K562 (cell line): ENCODE data around the gene C1QTNF5. TPM values are rescaled to one million over a fixed set of nuclear protein-coding genes. Genes with fewer than 3 reads are reported as not detected.

Source experiments
- ATAC-seq: fragments of 200-7000 bp; cut with Tn5 transposase; 3 replicates; pipeline ENCODE4 v1.9.1; 2020; ENCODE audit warnings: moderate library complexity
- BruUV-seq: library from RNA; stranded (reverse); fragments of 400-500 nt; replicated peaks from 2 replicates; lab custom pipeline; 2021; lab: Mats Ljungman, UMichigan
- CTCF ChIA-PET: fragments of 300-600 bp; formaldehyde crosslinking; extraction: SDS; loops from one replicate; lab custom pipeline; 2021; ENCODE audit warnings: low intra/inter-chr PET ratio; lab: Yijun Ruan, JAX
- POLR2A ChIA-PET: fragments of 300-600, 350-650 bp; sonication (Branson Sonifier 250); formaldehyde crosslinking; extraction: SDS; loops from one replicate; lab custom pipeline; 2021; ENCODE audit warnings: antibody characterized with exemption, inconsistent platforms; lab: Yijun Ruan, JAX
- DNase-seq, 4 experiments: peaks; one replicate each; pipeline versions ENCODE4 v3.0.0 to v3.0.0-alpha.2; 2011 to 2018; ENCODE audit warnings: low spot score in 3 of 4, mixed read lengths in 3 of 4; ENCODE audit errors: extremely low read depth in 1 of 4
- FAIRE-seq: peaks from 2 replicates; lab custom pipeline; 2011; peaks lifted over from hg19 to GRCh38; lab: Jason Lieb, UNC
- H2AFZ ChIP-seq: 2 replicates; pipeline ENCODE4 v1.6.0; 2011; ENCODE audit warnings: low read depth, low read length, control low read depth, inconsistent platforms
- H3K27ac ChIP-seq: fragments of 200-600 bp; 3 replicates; pipeline ENCODE4 v1.8.0; 2011; ENCODE audit warnings: low read depth, mild to moderate bottlenecking, control low read depth, inconsistent platforms, low read length, moderate library complexity, mixed read lengths; ENCODE audit errors: extremely low read depth
- H3K27me3 ChIP-seq, 2 experiments: fragments of 300-600 bp in 1 of 2; 2 replicates in 1 of 2; 3 replicates in 1 of 2; pipeline versions ENCODE4 v1.6.0 to v1.8.0; 2011; ENCODE audit warnings: inconsistent platforms in 2 of 2, low read length in 2 of 2, mild to moderate bottlenecking in 1 of 2, mixed read lengths in 1 of 2, moderate library complexity in 1 of 2; ENCODE audit not compliant: control insufficient read depth in 2 of 2, insufficient read depth in 2 of 2
- H3K36me3 ChIP-seq: fragments of 300-600 bp; 3 replicates; pipeline ENCODE4 v1.8.0; 2011; ENCODE audit warnings: mild to moderate bottlenecking, low read length, inconsistent platforms; ENCODE audit not compliant: control insufficient read depth, insufficient read depth
- H3K4me1 ChIP-seq, 2 experiments: fragments of 200-600 bp in 1 of 2; replicated peaks in 1 of 2; 2 replicates in 1 of 2; 3 replicates in 1 of 2; pipeline versions ENCODE4 v1.5.1 to v1.8.0; 2011; ENCODE audit warnings: inconsistent platforms in 2 of 2, low read length in 2 of 2, mild to moderate bottlenecking in 1 of 2, mixed read lengths in 1 of 2, moderate library complexity in 1 of 2; ENCODE audit not compliant: control insufficient read depth in 2 of 2, insufficient read depth in 2 of 2
- H3K4me2 ChIP-seq: 2 replicates; pipeline ENCODE4 v1.6.1; 2011; ENCODE audit warnings: low read length, control low read depth, inconsistent platforms, mixed read lengths; ENCODE audit not compliant: insufficient read depth
- H3K4me3 ChIP-seq: fragments of 200-600 bp; sonication (generic), shearing (Covaris generic); 2 replicates; pipeline ENCODE4 v1.5.1; 2016; ENCODE audit warnings: control low read depth, inconsistent platforms
- H3K79me2 ChIP-seq: fragments of 200-600 bp; 3 replicates; pipeline ENCODE4 v1.8.0; 2011; ENCODE audit warnings: low read length, inconsistent platforms; ENCODE audit not compliant: control insufficient read depth, insufficient read depth
- H3K9ac ChIP-seq, 2 experiments: 2 replicates each; pipeline versions ENCODE4 v1.6.0 to v1.6.1; 2011; ENCODE audit warnings: low read depth in 2 of 2, low read length in 2 of 2, control low read depth in 1 of 2, inconsistent platforms in 1 of 2, mild to moderate bottlenecking in 1 of 2, mixed read lengths in 1 of 2; ENCODE audit not compliant: insufficient read depth in 1 of 2
- H3K9me1 ChIP-seq: one replicate; pipeline ENCODE4 v1.6.0; 2011; ENCODE audit warnings: inconsistent platforms, mild to moderate bottlenecking, low read length, moderate library complexity; ENCODE audit not compliant: control insufficient read depth, insufficient read depth
- H3K9me3 ChIP-seq: replicated peaks from 2 replicates; pipeline ENCODE4 v1.5.1; 2011; ENCODE audit warnings: low read depth, low read length, inconsistent platforms; ENCODE audit not compliant: control insufficient read depth, insufficient read depth
- H4K20me1 ChIP-seq: replicated peaks from 2 replicates; pipeline ENCODE4 v1.6.1; 2011; ENCODE audit warnings: low read length, inconsistent platforms, mixed read lengths; ENCODE audit not compliant: control insufficient read depth, insufficient read depth
- E2F8 ChIP-seq: fragments of 450-650 bp; IDR thresholded peaks from 2 replicates; pipeline ENCODE4 v1.7.1; 2018; ENCODE audit warnings: mild to moderate bottlenecking, low read depth; ENCODE audit not compliant: partially characterized antibody
- ESRRA ChIP-seq: fragments of 450-650 bp; IDR thresholded peaks from 2 replicates; pipeline ENCODE4 v1.6.1; 2014; ENCODE audit warnings: low read depth, mild to moderate bottlenecking, moderate library complexity, borderline replicate concordance
- FUS ChIP-seq: fragments of 200-400 bp; formaldehyde crosslinking; optimal IDR thresholded peaks from 2 replicates; pipeline ENCODE3; 2017; ENCODE audit warnings: low read depth, low read length
- GABPA ChIP-seq: fragments of 200-800 bp; sonication (Bioruptor generic); conservative IDR thresholded peaks from 2 replicates; pipeline ENCODE4 v1.6.1; 2016; ENCODE audit warnings: low read depth, missing genetic modification characterization, missing compliant biosample characterization
- IFI16 ChIP-seq: fragments of 250-450 bp; sonication (Bioruptor Pico); IDR thresholded peaks from 2 replicates; pipeline ENCODE4 v2.1.2; 2022; ENCODE audit warnings: mild to moderate bottlenecking, inconsistent platforms
- KAT2B ChIP-seq: IDR thresholded peaks from one replicate; pipeline ENCODE4 v1.6.1; 2012; ENCODE audit warnings: low read depth, mild to moderate bottlenecking, control low read depth, inconsistent platforms, low read length, moderate library complexity
- NR0B1 ChIP-seq: fragments of 450-650 bp; IDR thresholded peaks from one replicate; pipeline ENCODE4 v1.6.1; 2018; ENCODE audit warnings: mild to moderate bottlenecking, moderate library complexity; ENCODE audit not compliant: partially characterized antibody
- NR2C1 ChIP-seq, 2 experiments: fragments of 450-650 bp; IDR thresholded peaks; 2 replicates each; pipeline ENCODE4 v1.6.1; 2017; ENCODE audit warnings: mild to moderate bottlenecking in 2 of 2, antibody characterized with exemption in 1 of 2, inconsistent platforms in 1 of 2, missing compliant biosample characterization in 1 of 2, missing genetic modification characterization in 1 of 2
- NR2C2 ChIP-seq, 2 experiments: fragments of 200-800 bp in 1 of 2; sonication (Bioruptor generic) in 1 of 2; sonication (generic) in 1 of 2; formaldehyde crosslinking in 1 of 2; IDR thresholded peaks; 2 replicates each; pipeline versions ENCODE4 v1.6.1 to v1.8.0; 2016 to 2022; ENCODE audit warnings: mild to moderate bottlenecking in 1 of 2, missing compliant biosample characterization in 1 of 2, missing genetic modification characterization in 1 of 2, missing genetic modification reagents in 1 of 2
- PHF21A ChIP-seq: fragments of 450-650 bp; IDR thresholded peaks from 2 replicates; pipeline ENCODE4 v1.6.1; 2017; ENCODE audit warnings: low read depth, borderline replicate concordance
- TARDBP ChIP-seq: fragments of 450-650 bp; IDR thresholded peaks from 2 replicates; pipeline ENCODE4 v1.6.1; 2016
- TSHZ1 ChIP-seq: fragments of 250-450 bp; sonication (Bioruptor Pico); IDR thresholded peaks from 2 replicates; pipeline ENCODE4 v1.4.0; 2020; ENCODE audit warnings: mild to moderate bottlenecking, moderate library complexity
- WGBS: fragments of 100-300 bp; shearing (Covaris generic); methylation state at CpG from one replicate; pipeline ENCODE4 v1.1.6; 2016; ENCODE audit warnings: low coverage, mixed read lengths; ENCODE audit not compliant: insufficient coverage; ENCODE audit errors: missing lambda C conversion rate; 5-methylcytosine and 5-hydroxymethylcytosine counted together
- in situ Hi-C: fragments of 300-500 bp; cut with MboI; formaldehyde crosslinking; loops from 4 replicates; pipeline ENCODE4 v1.15.0; 2018; ENCODE audit warnings: inconsistent platforms, mixed read lengths
- intact Hi-C: fragments of 100-400 bp; cut with micrococcal nuclease; formaldehyde crosslinking; loops from 2 replicates; pipeline ENCODE4 v1.14.2; 2022
- polyA plus RNA-seq, 8 experiments: library from polyadenylated mRNA; depleted of rRNA in 4 of 8; stranded (reverse) in 5 of 8; unstranded in 3 of 8; fragments of >200 nt; fragmentation: Nextera tagmentation in 2 of 8; fragmentation: Illumina TruSeq in 1 of 8; extraction: Ambion mirVana in 2 of 8; extraction: Trizol in 1 of 8; gene quantifications; 2 replicates each; pipeline versions ENCODE4 v1.2.1 to v1.2.3, GENCODE V29; 2011 to 2014; ENCODE audit warnings: inconsistent platforms in 1 of 8, missing spikeins in 1 of 8
- total RNA-seq, 7 experiments: library from RNA; depleted of rRNA in 6 of 7; stranded (reverse); fragments of >200 nt in 6 of 7; fragmentation: Illumina TruSeq in 2 of 7; extraction: Trizol in 2 of 7; gene quantifications; 2 replicates each; pipeline versions ENCODE4 v1.2.1 to v1.2.3, GENCODE V29; 2011 to 2021; ENCODE audit warnings: low replicate concordance in 1 of 7

The C1QTNF5 gene
- total and polyA plus RNA-seq, 9 of the 15 experiments (the other 6 are each of a cell fraction or from before 2014, with no cell fraction given), result 0.07 to 0.76 (median 0.24) TPM; not detected in 1

- Histone ChIP-seq H3K27ac (peak overlapping the region; percentile 52; the same call in 2 of the 3 replicates), H3K36me3 (peaks cover 17% of the 10 kb centered on the region; the same call in 1 of the 3 replicates), H4K20me1 (no peaks in the 10 kb centered on the region), H2AFZ (peak overlapping the region; percentile 91), H3K4me1 (peaks cover 23 to 66% of the 10 kb centered on the region in 2 experiments; a peak in 4 of 5 replicates), H3K4me3 (peak overlapping the region; percentile 37), H3K9ac (peak overlapping the region; percentile 63 to 92; a peak in 3 of 4 replicates), H3K9me3 (no peaks in the 10 kb centered on the region), H3K9me1 (no peaks in the 10 kb centered on the region), H3K27me3 (peaks cover 0 to 14% of the 10 kb centered on the region in 2 experiments; a peak in 3 of 5 replicates), H3K79me2 (peaks cover 27% of the 10 kb centered on the region), H3K4me2 (peak overlapping the region; percentile 66)
- WGBS, result 12% methylated on average over 55 of the region's 86 CpGs
- in situ Hi-C loops, result no loop called here
- ATAC-seq (peak; percentile 84), DNase-seq (peak; percentile 85 to 93 (median 91)), FAIRE-seq (peak; percentile 19)
- CTCF ChIA-PET, result interaction anchor here (0.7 to 1.5 kb wide), 5 partner anchors 11 to 433 kb away, joined by 3 to 6 read pairs (median 4); no protein-coding TSS in a partner anchor
- BruUV-seq, result no TSS peak
- intact Hi-C loops, result loop anchor here (2.0 to 5.0 kb wide), 2 partner anchors 33 to 135 kb away; no protein-coding TSS in a partner anchor
- POLR2A ChIA-PET, result interaction anchor here (0.6 to 1.6 kb wide), 5 partner anchors 8 to 247 kb away, joined by 3 to 8 read pairs (median 4); no protein-coding TSS in a partner anchor
- no peak for TF ChIP-seq PHF21A
- TF ChIP-seq TARDBP, result no peak
- TF ChIP-seq KAT2B, result no peak
- TF ChIP-seq NR2C1 (IDR thresholded peaks at IDR 0.05), result no peak
- TF ChIP-seq NR2C1 (tag; IDR thresholded peaks at IDR 0.05), result peak; percentile 36; the same call in 1 of the 2 replicates
- TF ChIP-seq GABPA (tag), result no peak
- TF ChIP-seq IFI16 (CRISPR knock-in tag), result no peak
- TF ChIP-seq TSHZ1 (CRISPR knock-in tag), result no peak
- peak; percentile 30 for TF ChIP-seq E2F8
- no peak for TF ChIP-seq NR2C2 (CRISPR knock-in tag; IDR thresholded peaks at IDR 0.05)
- TF ChIP-seq NR2C2 (tag; IDR thresholded peaks at IDR 0.05), result no peak; the same call in 1 of the 2 replicates
- peak; percentile 63; the same call in 1 of the 2 replicates for TF ChIP-seq ESRRA
- no peak for TF ChIP-seq FUS
- no peak for TF ChIP-seq NR0B1
These were observed 921 bp downstream of the C1QTNF5 start for GRCh38 chr11:119339589-119340334.
